ENCODE results near the gene PLAAT2.

The PLAAT2 gene

DNA sequence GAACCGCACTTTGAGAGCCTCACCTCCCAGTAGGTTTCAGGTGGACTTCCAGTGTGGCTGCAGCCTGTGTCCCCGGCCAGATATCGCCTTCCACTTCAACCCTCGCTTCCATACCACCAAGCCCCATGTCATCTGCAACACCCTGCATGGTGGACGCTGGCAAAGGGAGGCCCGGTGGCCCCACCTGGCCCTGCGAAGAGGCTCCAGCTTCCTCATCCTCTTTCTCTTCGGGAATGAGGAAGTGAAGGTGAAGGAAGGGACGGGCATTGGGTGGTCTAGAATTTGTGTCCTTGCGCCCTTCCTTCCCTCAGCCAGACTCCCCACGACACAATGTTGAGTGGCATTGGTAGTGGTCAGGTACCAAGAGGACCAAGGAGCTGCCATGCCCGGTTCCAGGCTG, 54.4 kb downstream of the PLAAT2 start:
- no peak overlapping the region for H3K9ac ChIP-seq (ENCODE audit: low read depth, low read length)

GRCh38 chr11:63508009-63508408, 55.2 kb downstream of the PLAAT2 start:
- Histone ChIP-seq H3K9ac (ENCODE audit: low read depth, low read length) (no peak overlapping the region), H3K4me1 (ENCODE audit: insufficient read depth, low read length) (peaks cover 21% of the 10 kb centered on the region; the same call in 1 of the 2 replicates), H3K4me3 (ENCODE audit: low read length) (no peak overlapping the region), H3K27ac (ENCODE audit: low read length) (no peak overlapping the region), H3K9me3 (ENCODE audit: insufficient read depth, low read depth, low read length) (no peaks in the 10 kb centered on the region), H3K36me3 (ENCODE audit: insufficient read depth, low read depth, low read length) (no peaks in the 10 kb centered on the region), H3K27me3 (ENCODE audit: insufficient read depth, low read length) (no peaks in the 10 kb centered on the region)

More for the DNA sequence above, 54.4 kb downstream of the PLAAT2 start:
- H3K36me3 ChIP-seq (ENCODE audit: insufficient read depth, low read depth, low read length): no peaks in the 10 kb centered on the region
- H3K27me3 ChIP-seq (ENCODE audit: insufficient read depth, low read length): no peaks in the 10 kb centered on the region
- no peak overlapping the region for H3K27ac ChIP-seq (ENCODE audit: low read length)
- no peaks in the 10 kb centered on the region for H3K9me3 ChIP-seq (ENCODE audit: insufficient read depth, low read depth, low read length)
- peaks cover 16% of the 10 kb centered on the region; the same call in 1 of the 2 replicates for H3K4me1 ChIP-seq (ENCODE audit: insufficient read depth, low read length)
- H3K4me3 ChIP-seq (ENCODE audit: low read length): no peak overlapping the region

DNA sequence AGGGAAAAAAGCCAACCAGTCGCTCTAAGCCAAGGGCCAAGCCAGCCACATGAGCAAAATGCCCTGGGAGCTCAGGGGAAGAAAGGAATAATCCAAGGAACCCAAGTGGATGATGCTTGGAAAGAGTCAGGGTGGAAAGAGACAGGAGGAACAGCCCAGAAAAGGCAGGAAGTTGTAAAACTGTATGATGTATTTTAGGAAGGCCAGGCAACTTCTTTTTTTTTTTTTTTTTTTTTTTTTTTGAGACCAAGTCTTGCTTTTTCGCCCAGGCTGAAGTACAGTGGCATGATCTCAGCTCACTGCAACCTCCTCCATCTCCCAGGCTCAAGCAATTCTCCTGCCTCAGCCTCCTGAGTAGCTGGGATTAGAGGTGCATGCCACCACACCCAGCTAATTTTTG, 55.7 kb downstream of the PLAAT2 start:
- Histone ChIP-seq H3K4me1 (ENCODE audit: insufficient read depth, low read length) (peaks cover 21% of the 10 kb centered on the region; the same call in 1 of the 2 replicates), H3K27me3 (ENCODE audit: insufficient read depth, low read length) (no peaks in the 10 kb centered on the region), H3K9me3 (ENCODE audit: insufficient read depth, low read depth, low read length) (no peaks in the 10 kb centered on the region), H3K27ac (ENCODE audit: low read length) (no peak overlapping the region), H3K36me3 (ENCODE audit: insufficient read depth, low read depth, low read length) (no peaks in the 10 kb centered on the region), H3K9ac (ENCODE audit: low read depth, low read length) (no peak overlapping the region), H3K4me3 (ENCODE audit: low read length) (no peak overlapping the region)

DNA sequence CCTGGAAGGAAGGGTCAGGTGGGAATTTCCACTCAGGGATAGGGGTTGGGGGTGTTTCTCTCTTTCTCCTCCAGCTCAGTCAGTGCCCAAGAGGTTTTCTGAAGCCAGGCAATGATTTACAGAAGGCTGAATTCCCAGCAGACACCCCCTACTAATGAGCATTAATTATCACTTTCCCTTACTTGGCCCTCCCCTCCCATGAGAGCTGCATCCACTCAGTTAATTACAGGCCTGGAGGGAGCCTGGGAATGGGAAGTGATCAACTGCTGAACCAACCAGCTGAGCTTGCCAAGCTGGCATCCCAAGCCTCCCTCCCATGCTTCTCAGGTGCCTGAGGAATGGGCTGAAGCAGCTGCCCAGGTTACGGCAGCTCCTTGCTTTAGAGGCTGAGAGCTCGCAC, 56.3 kb downstream of the PLAAT2 start:
- Histone ChIP-seq H3K9me3 (ENCODE audit: insufficient read depth, low read depth, low read length) (no peaks in the 10 kb centered on the region), H3K9ac (ENCODE audit: low read depth, low read length) (no peak overlapping the region), H3K4me1 (ENCODE audit: insufficient read depth, low read length) (peaks cover 21% of the 10 kb centered on the region; the same call in 1 of the 2 replicates), H3K36me3 (ENCODE audit: insufficient read depth, low read depth, low read length) (no peaks in the 10 kb centered on the region), H3K4me3 (ENCODE audit: low read length) (no peak overlapping the region), H3K27me3 (ENCODE audit: insufficient read depth, low read length) (no peaks in the 10 kb centered on the region), H3K27ac (ENCODE audit: low read length) (no peak overlapping the region)

- H3K27me3 ChIP-seq (ENCODE audit: insufficient read depth, low read length): no peaks in the 10 kb centered on the region
- no peak within 1 kb of the TSS for H3K4me3 ChIP-seq (ENCODE audit: low read length)
- H3K4me1 ChIP-seq (ENCODE audit: insufficient read depth, low read length): peaks cover 20% of the 10 kb centered on the region; the same call in 1 of the 2 replicates
- H3K9ac ChIP-seq (ENCODE audit: low read depth, low read length): no peak within 1 kb of the TSS
- 0 out of 2 replicates have a peak, but pooled peaks cover 3% of the 10 kb centered on the region for H3K9me3 ChIP-seq (ENCODE audit: insufficient read depth, low read depth, low read length)
- H3K36me3 ChIP-seq (ENCODE audit: insufficient read depth, low read depth, low read length): no peaks in the 10 kb centered on the region
- no peak within 1 kb of the TSS for H3K27ac ChIP-seq (ENCODE audit: low read length)
Observed at GRCh38 chr11:63505857-63506528, 57.2 kb downstream of the PLAAT2 start, which contains the start of gene LGALS12. LGALS12 (plus strand) TSS chr11:63506084; CDS start chr11:63506459, 375 bp downstream.

- Histone ChIP-seq H3K9ac (ENCODE audit: low read depth, low read length) (no peak overlapping the region), H3K27ac (ENCODE audit: low read length) (no peak overlapping the region), H3K4me1 (ENCODE audit: insufficient read depth, low read length) (peaks cover 14% of the 10 kb centered on the region; the same call in 1 of the 2 replicates), H3K9me3 (ENCODE audit: insufficient read depth, low read depth, low read length) (peaks cover 10% of the 10 kb centered on the region), H3K36me3 (ENCODE audit: insufficient read depth, low read depth, low read length) (no peaks in the 10 kb centered on the region; the same call in 1 of the 2 replicates), H3K27me3 (ENCODE audit: insufficient read depth, low read length) (no peaks in the 10 kb centered on the region), H3K4me3 (ENCODE audit: low read length) (no peak overlapping the region)
Observed at GRCh38 chr11:63504933-63505586, 58.1 kb downstream of the PLAAT2 start.

GRCh38 chr11:63504054-63504453, 59.1 kb downstream of the PLAAT2 start:
- peaks cover 14% of the 10 kb centered on the region; the same call in 1 of the 2 replicates for H3K4me1 ChIP-seq (ENCODE audit: insufficient read depth, low read length)

DNA sequence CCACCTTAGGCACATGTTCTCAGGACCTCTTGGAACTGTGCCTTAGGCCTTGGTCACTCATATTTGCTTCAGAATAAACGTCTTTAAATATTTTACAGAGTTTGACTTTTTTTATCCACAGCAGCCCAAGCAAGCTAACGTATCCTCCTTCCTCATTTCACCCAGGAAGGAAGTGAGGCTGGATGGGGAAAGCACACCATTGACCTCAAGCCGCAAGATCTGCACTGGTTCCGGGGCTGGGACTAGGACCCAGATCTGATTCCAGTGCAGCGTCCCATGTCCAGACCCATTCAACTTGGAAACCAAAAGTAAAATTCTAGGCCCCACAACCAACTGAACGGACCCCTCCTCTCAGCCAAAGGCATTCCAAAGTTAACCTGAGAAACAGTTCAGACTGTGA, 59.7 kb downstream of the PLAAT2 start:
- Histone ChIP-seq H3K4me1 (ENCODE audit: insufficient read depth, low read length) (peaks cover 14% of the 10 kb centered on the region; the same call in 1 of the 2 replicates), H3K36me3 (ENCODE audit: insufficient read depth, low read depth, low read length) (no peaks in the 10 kb centered on the region; the same call in 1 of the 2 replicates), H3K27me3 (ENCODE audit: insufficient read depth, low read length) (no peaks in the 10 kb centered on the region), H3K27ac (ENCODE audit: low read length) (no peak overlapping the region), H3K4me3 (ENCODE audit: low read length) (no peak overlapping the region), H3K9me3 (ENCODE audit: insufficient read depth, low read depth, low read length) (peaks cover 21% of the 10 kb centered on the region), H3K9ac (ENCODE audit: low read depth, low read length) (no peak overlapping the region)

More at GRCh38 chr11:63504054-63504453, 59.1 kb downstream of the PLAAT2 start:
- Histone ChIP-seq H3K27ac (ENCODE audit: low read length) (no peak overlapping the region), H3K27me3 (ENCODE audit: insufficient read depth, low read length) (no peaks in the 10 kb centered on the region), H3K36me3 (ENCODE audit: insufficient read depth, low read depth, low read length) (no peaks in the 10 kb centered on the region; the same call in 1 of the 2 replicates), H3K4me3 (ENCODE audit: low read length) (no peak overlapping the region), H3K9ac (ENCODE audit: low read depth, low read length) (no peak overlapping the region), H3K9me3 (ENCODE audit: insufficient read depth, low read depth, low read length) (peaks cover 18% of the 10 kb centered on the region)
